Progenitor cell of endocrine pancreas (in vitro differentiated cells): ENCODE results near the gene ALLC. TPM values are rescaled to one million over a fixed set of nuclear protein-coding genes. Genes with fewer than 3 reads are reported as not detected.
A peak's percentile ranks its signal among the peaks of the same experiment; 100 is the strongest.

ENCODE experiments used
- DNase-seq: peaks from one replicate; pipeline ENCODE4 v3.0.0; 2021; ENCODE audit warnings: low spot score; ENCODE audit not compliant: unreplicated experiment
- H3K27ac Mint-ChIP-seq: 2 replicates; pipeline ENCODE4 v1.8.0; 2021; ENCODE audit warnings: mild to moderate bottlenecking, moderate library complexity, mixed read lengths
- H3K27me3 Mint-ChIP-seq: 2 replicates; pipeline ENCODE4 v1.8.0; 2021; ENCODE audit warnings: mixed read lengths
- H3K36me3 Mint-ChIP-seq: 2 replicates; pipeline ENCODE4 v1.8.0; 2022; ENCODE audit warnings: mixed read lengths; ENCODE audit not compliant: insufficient read depth
- H3K4me1 Mint-ChIP-seq: 2 replicates; pipeline ENCODE4 v1.8.0; 2021; ENCODE audit warnings: low read depth, mixed read lengths
- H3K4me3 Mint-ChIP-seq: 2 replicates; pipeline ENCODE4 v1.8.0; 2021; ENCODE audit warnings: low read depth, mild to moderate bottlenecking, moderate library complexity, mixed read lengths
- H3K9me3 Mint-ChIP-seq: 2 replicates; pipeline ENCODE4 v1.8.0; 2021; ENCODE audit warnings: low read depth, mixed read lengths
- total RNA-seq: library from RNA; stranded (reverse); gene quantifications from 2 replicates; pipeline ENCODE4 v1.2.1, GENCODE V29; 2021
- TF ChIP-seq, protein P1 (sequence below): fragments of 200-600 bp; sonication (generic); IDR thresholded peaks from one replicate; pipeline ENCODE4 v1.5.0; 2021; ENCODE audit warnings: antibody characterized with exemption, mild to moderate bottlenecking; ENCODE audit not compliant: unreplicated experiment

Gene ALLC
- total RNA-seq, 1 donor from 2014 or later, result not detected

GRCh38 chr2:3647246-3647645 is 10.8 kb upstream of the ALLC start:
- DNase-seq, result no peak

DNA sequence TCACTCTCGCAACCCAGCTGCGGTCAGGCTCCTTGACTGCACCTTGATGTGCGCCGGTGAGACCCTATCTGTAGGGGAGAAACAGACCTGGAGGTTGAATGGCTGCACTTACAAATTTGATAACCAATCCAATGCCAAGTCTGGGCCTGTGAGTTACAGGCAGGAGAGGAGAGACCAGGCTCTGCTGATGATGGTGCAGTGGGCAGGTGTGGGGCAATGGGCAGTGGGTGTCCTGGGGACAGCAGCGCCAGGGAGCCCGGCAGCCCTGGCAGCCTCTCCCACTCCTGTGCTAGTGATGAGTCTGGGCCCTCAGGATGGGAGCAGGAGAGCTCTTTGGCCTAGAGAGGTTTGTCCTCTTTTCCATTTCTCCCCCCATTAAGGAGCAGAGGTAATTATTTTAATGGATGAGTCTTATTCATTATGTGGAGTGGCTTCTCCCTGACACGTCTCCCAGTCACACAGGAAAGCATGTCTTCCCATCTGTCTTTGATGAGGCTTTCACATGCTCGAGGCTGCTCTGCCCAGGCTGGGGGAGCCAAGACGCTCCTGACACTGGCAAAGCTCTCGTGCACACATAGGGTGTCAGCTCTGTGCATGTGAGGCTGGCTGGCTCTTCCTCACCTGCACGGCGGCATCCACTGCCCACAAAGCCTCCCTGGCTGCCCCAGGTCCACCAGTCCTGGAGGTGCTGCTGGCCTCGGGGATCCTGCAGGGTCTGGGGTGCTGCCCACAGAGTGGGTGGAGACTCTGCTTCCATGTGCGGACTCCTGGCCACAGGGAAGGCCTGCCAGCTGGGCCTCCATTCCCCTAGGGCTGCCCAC is 10.0 kb upstream of the ALLC start:
- H3K27me3 Mint-ChIP-seq, result no peaks in the 10 kb centered on the region
- H3K4me3 Mint-ChIP-seq, result no peak overlapping the region
- no peak overlapping the region for H3K27ac Mint-ChIP-seq
- H3K36me3 Mint-ChIP-seq, result peaks cover 1% of the 10 kb centered on the region
- TF ChIP-seq, protein P1, sequence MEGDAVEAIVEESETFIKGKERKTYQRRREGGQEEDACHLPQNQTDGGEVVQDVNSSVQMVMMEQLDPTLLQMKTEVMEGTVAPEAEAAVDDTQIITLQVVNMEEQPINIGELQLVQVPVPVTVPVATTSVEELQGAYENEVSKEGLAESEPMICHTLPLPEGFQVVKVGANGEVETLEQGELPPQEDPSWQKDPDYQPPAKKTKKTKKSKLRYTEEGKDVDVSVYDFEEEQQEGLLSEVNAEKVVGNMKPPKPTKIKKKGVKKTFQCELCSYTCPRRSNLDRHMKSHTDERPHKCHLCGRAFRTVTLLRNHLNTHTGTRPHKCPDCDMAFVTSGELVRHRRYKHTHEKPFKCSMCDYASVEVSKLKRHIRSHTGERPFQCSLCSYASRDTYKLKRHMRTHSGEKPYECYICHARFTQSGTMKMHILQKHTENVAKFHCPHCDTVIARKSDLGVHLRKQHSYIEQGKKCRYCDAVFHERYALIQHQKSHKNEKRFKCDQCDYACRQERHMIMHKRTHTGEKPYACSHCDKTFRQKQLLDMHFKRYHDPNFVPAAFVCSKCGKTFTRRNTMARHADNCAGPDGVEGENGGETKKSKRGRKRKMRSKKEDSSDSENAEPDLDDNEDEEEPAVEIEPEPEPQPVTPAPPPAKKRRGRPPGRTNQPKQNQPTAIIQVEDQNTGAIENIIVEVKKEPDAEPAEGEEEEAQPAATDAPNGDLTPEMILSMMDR, result no peak
- H3K4me1 Mint-ChIP-seq, result peaks cover 8% of the 10 kb centered on the region
- H3K9me3 Mint-ChIP-seq, result no peaks in the 10 kb centered on the region
- no peak for DNase-seq

More at GRCh38 chr2:3647246-3647645, 10.8 kb upstream of the ALLC start:
- H3K27me3 Mint-ChIP-seq, result no peaks in the 10 kb centered on the region
- peaks cover 7% of the 10 kb centered on the region for H3K4me1 Mint-ChIP-seq
- H3K9me3 Mint-ChIP-seq, result no peaks in the 10 kb centered on the region
- H3K27ac Mint-ChIP-seq, result no peak overlapping the region
- no peak overlapping the region for H3K4me3 Mint-ChIP-seq
- TF ChIP-seq, protein P1, result no peak
- peaks cover 1% of the 10 kb centered on the region for H3K36me3 Mint-ChIP-seq

GRCh38 chr2:3648652-3649177 is 9.3 kb upstream of the ALLC start:
- TF ChIP-seq, protein P1, result no peak
- H3K27me3 Mint-ChIP-seq, result no peaks in the 10 kb centered on the region

DNA sequence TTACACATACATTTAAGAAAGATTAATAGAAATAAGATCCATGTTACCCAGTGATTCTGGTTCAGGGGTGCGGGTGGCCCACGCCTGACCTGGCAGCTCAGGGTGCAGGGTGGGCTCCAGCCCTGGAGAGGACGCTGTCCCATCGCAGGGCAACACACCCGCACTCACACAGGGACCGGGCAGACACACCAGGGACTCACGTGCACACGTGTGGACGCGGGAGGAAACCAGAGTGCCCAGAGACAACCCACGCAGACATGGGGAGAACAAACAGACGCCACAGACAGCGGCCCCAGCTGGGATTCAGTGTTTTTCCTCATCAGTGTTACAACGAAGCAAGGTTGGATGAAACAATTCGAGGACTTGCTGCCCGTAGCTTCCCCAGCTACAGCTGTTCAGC is 8.4 kb upstream of the ALLC start:
- no peak for DNase-seq
- Mint-ChIP-seq H3K4me1 (peaks cover 9% of the 10 kb centered on the region), H3K27ac (no peak overlapping the region), H3K36me3 (peaks cover 1% of the 10 kb centered on the region), H3K4me3 (no peak overlapping the region), H3K9me3 (no peaks in the 10 kb centered on the region), H3K27me3 (no peaks in the 10 kb centered on the region)
- TF ChIP-seq, protein P1, result no peak

More at GRCh38 chr2:3648652-3649177, 9.3 kb upstream of the ALLC start:
- peaks cover 8% of the 10 kb centered on the region for H3K4me1 Mint-ChIP-seq
- no peak overlapping the region for H3K27ac Mint-ChIP-seq
- DNase-seq, result no peak
- no peak overlapping the region for H3K4me3 Mint-ChIP-seq
- peaks cover 1% of the 10 kb centered on the region for H3K36me3 Mint-ChIP-seq
- no peaks in the 10 kb centered on the region for H3K9me3 Mint-ChIP-seq

DNA sequence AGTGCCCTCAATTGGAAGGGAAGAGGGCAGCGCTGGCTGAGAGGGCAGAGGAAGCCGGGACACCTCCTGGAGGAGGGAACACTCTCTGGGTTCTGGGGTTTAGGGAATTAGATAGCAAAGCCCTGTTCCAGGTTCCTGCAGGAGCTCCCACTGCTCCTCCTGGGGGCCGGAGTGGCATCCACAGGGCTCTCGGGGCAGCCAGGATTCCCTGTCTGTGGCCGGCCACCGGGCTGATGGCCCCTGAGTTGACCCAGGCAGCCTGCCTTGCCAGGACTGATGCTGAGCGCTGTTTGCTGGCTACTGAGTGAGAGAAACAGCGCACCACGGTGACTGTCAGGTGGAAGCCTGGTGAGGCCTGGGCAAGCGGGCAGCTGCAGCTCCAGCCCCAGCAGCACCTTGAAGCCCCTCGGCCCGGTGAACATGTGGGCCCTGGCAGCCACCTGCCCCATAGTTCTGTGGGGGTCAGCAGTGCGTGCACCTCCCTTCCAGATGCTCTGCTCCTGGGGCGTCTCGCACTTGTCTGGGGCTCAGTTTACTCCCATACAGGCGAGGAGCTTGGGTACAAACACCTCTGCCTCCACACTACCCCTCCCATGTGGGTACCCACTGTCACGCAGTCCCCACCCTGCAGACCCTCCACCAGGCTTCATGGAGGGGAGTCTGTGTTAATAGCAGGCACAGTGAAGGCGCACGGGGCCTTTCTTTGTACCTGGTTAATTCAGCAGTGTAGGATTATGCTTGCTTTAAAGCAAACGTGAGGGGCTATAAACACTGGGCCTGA is 7.7 kb upstream of the ALLC start:
- Mint-ChIP-seq H3K36me3 (peaks cover 1% of the 10 kb centered on the region), H3K4me3 (peak overlapping the region; percentile 66), H3K4me1 (peaks cover 11% of the 10 kb centered on the region), H3K9me3 (no peaks in the 10 kb centered on the region), H3K27me3 (no peaks in the 10 kb centered on the region), H3K27ac (no peak overlapping the region)
- DNase-seq, result no peak
- TF ChIP-seq, protein P1, result no peak
